SIG-M5 treated with dmso at 0.1 percent for 504 hours (cell line): ENCODE results near the gene PPP1R26.
A peak's percentile ranks its signal among the peaks of the same experiment; 100 is the strongest.

Experiments
- DNase-seq: peaks from one replicate; lab custom pipeline; 2025; ENCODE audit not compliant: unreplicated experiment; lab: John Stamatoyannopoulos, UW

Gene PPP1R26

GRCh38 chr9:135487281-135488012 is 7.9 kb downstream of the PPP1R26 start:
- no peak for DNase-seq

GRCh38 chr9:135488013-135488330 is 8.4 kb downstream of the PPP1R26 start:
- no peak for DNase-seq

- no peak for DNase-seq
Observed at GRCh38 chr9:135488527-135488926, 8.9 kb downstream of the PPP1R26 start.

GRCh38 chr9:135489188-135489906 is 9.8 kb downstream of the PPP1R26 start:
- no peak for DNase-seq

DNA sequence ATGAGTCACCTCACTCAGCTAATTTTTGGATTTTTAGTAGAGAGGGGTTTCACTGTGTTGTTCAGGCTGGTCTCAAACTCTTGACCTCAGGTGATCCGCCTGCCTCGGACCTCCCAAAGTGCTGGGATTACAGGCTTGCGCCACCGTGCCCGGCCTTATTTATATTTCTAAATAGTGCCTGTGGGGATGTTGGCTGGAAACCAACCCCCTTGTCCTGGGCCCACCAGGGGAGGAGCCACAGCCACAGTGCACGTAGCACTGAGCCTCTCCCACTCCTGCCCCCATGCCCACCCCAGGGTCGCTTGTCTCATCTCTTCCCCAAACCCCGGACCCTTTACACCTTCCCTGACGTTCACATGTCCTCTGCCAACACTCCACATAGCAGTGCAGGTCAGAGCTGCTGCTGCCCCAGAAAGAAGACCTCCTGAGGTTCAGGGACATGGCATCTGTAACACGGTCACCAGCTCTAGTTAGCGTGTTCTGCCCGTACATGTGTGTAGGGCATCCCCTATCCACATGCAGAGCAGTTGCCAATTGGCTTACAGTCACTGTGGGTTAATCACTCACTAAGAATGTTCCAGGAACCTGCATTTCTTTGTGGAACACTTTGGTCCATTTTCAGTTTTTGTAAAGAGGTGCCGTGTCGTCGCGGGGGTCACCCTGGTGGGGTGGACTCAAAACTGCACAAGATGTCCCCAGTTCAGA is 10.7 kb downstream of the PPP1R26 start:
- DNase-seq, result no peak

- DNase-seq, result no peak
Observed at GRCh38 chr9:135490980-135491464, 11.4 kb downstream of the PPP1R26 start.

DNA sequence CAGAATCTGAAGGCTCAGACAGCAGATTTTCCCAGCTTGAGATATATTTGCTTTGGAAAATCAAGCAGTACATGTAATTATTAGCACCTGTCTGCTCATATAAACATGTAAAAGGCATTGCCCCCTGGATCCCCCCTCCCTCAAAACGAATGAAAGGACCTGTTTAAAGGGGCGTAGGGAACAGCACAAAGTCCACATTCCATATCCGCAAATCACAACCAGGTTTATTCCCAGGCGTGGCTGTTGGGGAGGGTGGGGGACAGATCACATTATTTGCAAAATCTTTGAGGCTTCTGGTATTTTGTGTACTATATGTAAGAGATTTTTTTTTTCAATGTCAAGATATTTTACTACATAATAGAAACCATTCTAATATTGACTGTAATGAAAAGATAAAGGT is 12.2 kb downstream of the PPP1R26 start:
- no peak for DNase-seq

DNA sequence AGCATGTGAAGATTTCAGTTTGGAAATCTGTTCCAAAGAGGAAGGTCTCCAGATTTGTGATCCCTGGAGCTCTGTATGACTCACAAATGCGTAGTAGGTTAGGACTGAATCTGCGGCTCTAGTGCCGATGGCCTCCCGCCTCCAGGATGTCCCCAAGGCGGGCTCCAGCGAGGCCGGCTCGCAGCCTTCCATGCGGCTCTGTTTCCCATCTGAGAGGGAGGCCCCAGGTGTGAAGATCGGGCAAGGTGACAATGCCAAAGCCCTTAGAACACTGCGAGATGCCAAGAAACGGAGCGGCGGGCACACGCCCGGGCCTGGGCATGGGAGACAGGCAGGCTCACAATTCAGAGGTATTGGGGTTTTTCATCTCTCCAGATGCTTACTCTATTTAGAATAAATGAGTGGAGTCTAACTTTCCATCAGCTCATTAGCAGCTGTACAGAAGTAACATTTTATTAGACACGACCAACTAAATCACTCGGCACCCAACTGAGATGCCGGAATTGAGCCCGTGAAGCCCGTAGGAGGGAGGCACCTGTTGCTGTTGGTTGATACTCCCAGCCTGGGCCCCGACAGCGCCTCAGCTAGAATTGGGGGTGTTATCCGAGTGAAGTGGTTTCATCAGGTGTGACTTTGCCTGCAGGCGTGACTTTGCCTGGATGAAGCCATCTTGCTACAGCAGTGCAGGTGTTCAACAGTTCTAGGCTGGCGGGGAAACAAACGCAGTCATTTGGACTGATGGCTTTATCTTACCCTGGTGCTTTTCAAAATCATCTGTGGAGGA is 13.5 kb downstream of the PPP1R26 start:
- no peak for DNase-seq

- no peak for DNase-seq
Observed at GRCh38 chr9:135494791-135495559, 15.4 kb downstream of the PPP1R26 start.

DNA sequence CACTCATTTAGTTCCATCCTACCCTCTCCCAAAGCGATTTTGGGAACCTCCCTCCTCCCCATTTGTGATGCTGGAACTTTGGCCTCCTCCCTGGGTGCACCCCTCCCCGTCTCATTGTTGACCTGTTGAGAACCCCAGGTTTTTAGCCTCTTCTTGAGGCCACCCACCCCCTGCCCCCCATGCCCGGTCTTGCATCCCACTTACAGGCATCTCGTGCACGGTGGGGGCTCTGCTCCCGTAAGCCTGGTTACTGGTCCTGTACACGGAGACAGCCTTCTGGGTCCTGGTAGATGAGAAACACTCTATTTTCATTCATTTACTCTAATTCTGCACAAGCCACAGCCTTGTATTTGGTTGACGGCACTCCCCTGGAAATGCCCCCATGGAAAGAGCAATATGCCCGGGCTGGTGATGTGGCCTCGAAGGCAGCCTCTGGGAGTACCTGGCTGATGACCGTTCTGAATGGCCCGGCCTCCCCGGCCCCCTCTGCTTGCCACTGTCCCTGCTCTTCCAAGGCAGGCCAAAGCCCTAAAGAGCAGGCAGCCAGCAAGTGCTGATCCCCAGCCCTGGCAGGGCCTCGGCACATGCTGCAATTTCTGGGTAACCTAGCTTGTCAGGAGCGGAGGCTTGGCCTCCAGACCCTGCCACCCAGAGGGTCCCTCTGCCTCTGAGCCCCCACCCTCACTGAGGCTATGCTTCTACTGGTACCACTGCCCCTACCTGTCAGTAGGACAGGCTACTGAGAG is 19.0 kb downstream of the PPP1R26 start:
- DNase-seq, result no peak

- peak; percentile 81 for DNase-seq
Observed at GRCh38 chr9:135499326-135500070, 19.9 kb downstream of the PPP1R26 start.

- peak; percentile 32 for DNase-seq
Observed at GRCh38 chr9:135500071-135500524, 20.5 kb downstream of the PPP1R26 start.

GRCh38 chr9:135500525-135501260 is 21.1 kb downstream of the PPP1R26 start, which contains the start of gene MRPS2:
TSS of gene MRPS2 (plus strand) at chr9:135500682. CDS start at chr9:135500711, 29 bp downstream.
- peak; percentile 70 for DNase-seq

DNA sequence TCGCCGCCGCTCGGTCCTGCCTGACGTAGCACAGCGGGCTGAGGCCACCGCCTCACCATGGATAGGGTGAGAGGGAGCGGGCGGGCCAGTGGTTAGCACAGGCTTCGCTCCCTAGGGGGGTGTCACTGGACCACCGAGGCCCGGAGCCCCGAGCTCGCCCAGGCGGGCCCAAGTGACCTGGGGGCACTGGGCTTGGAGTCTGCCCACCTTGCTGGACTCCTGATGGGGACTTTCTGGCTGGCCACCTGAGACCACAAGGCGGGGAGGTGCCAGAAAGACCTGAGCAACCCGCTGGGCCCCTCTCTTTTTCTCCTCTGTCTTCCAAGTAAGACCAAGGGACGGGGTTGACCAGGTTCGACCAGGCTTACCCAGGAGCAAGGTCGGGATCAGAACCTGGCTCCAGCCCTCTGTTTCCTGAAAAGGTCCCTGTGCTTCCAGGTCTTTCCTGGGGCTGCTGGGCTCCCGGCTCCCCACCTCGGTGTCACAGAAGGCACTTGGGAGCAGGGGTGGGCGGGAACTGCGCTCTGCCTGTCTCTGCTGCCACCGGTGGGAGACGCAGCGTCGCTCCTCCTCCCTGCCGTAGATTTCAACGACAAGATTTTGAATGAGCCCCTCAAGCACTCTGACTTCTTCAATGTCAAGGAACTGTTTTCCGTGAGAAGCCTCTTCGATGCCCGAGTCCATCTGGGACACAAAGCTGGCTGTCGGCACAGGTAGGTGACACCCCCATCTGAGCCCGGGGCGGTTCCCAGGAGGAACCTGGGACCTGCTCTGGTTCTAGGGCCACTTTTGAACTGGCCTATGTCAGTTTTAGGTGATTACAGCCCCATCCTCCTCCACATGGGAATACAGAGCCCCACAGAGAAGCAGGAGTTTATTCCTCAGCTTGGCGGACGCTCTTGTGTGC is 21.9 kb downstream of the PPP1R26 start:
- DNase-seq, result no peak

GRCh38 chr9:135502168-135502872 is 22.7 kb downstream of the PPP1R26 start:
- no peak for DNase-seq

DNA sequence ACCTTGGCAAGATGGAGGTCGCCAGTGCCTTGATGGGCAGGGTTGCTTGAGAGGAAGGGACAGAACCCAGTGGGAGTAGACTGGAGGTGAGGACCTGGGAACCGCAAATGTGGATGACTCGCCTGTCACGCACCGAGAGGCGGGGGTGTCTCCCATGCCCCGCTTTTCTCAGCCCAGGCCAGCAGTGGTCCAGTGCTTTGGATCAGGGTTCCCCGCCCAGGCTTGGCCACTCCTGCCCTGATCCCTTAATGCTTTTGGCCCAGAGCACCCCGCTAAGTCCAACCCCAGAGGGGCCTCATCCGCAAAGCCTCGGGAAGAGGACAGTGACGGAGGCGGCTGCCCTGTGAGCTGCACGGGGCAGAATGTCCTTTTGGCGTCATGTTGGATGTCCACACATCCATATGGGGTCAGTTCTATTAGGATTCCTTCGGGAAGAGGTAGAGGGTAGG is 23.3 kb downstream of the PPP1R26 start:
- DNase-seq, result no peak
